Caco-2 (cell line): ENCODE data around the gene FOXD2. TPM values are rescaled to one million over a fixed set of nuclear protein-coding genes. Genes with fewer than 3 reads are reported as not detected.

Experiments used
- BruUV-seq: library from RNA; stranded (reverse); fragments of 400-500 nt; replicated peaks from 2 replicates; lab custom pipeline; 2021; lab: Mats Ljungman, UMichigan
- CTCF ChIA-PET: fragments of 300-600 bp; sonication (Branson Sonifier 250); formaldehyde crosslinking; loops from one replicate; lab custom pipeline; 2022; ENCODE audit warnings: antibody characterized with exemption; lab: Charles Lee
- POLR2A ChIA-PET: fragments of 300-600 bp; sonication (Branson Sonifier 250); formaldehyde crosslinking; loops from one replicate; lab custom pipeline; 2022; ENCODE audit warnings: antibody characterized with exemption; lab: Charles Lee
- DNase-seq, 2 experiments: peaks; one replicate each; pipeline versions ENCODE4 v3.0.0 to v3.0.0-alpha.2; 2020 to 2022
- H3K27me3 ChIP-seq: replicated peaks from 2 replicates; pipeline ENCODE4 v1.6.0; 2011; ENCODE audit warnings: low read length; ENCODE audit not compliant: control insufficient read depth, insufficient read depth
- H3K36me3 ChIP-seq: 2 replicates; pipeline ENCODE4 v1.5.1; 2011; ENCODE audit warnings: low read length; ENCODE audit not compliant: control insufficient read depth, insufficient read depth
- H3K4me1 ChIP-seq: fragments of 250-450 bp; sonication (Bioruptor Pico); 2 replicates; pipeline ENCODE4 v1.5.1; 2020; ENCODE audit warnings: mild to moderate bottlenecking
- H3K4me3 ChIP-seq: 2 replicates; pipeline ENCODE4 v1.5.1; 2011; ENCODE audit warnings: low read depth, mild to moderate bottlenecking, control low read depth, low read length
- H3K9me3 ChIP-seq: fragments of 250-450 bp; sonication (Bioruptor Pico); 2 replicates; pipeline ENCODE4 v1.5.1; 2020; ENCODE audit warnings: mild to moderate bottlenecking, moderate library complexity
- H3K27ac Mint-ChIP-seq: one replicate; pipeline ENCODE4 v1.8.0; 2022; ENCODE audit warnings: mixed read lengths; ENCODE audit not compliant: unreplicated experiment
- H3K27me3 Mint-ChIP-seq: one replicate; pipeline ENCODE4 v1.8.0; 2022; ENCODE audit warnings: mixed read lengths; ENCODE audit not compliant: insufficient read depth, unreplicated experiment
- H3K36me3 Mint-ChIP-seq: one replicate; pipeline ENCODE4 v1.8.0; 2022; ENCODE audit warnings: mild to moderate bottlenecking, mixed read lengths; ENCODE audit not compliant: insufficient read depth, unreplicated experiment
- H3K4me1 Mint-ChIP-seq: one replicate; pipeline ENCODE4 v1.8.0; 2022; ENCODE audit warnings: low read depth, mixed read lengths; ENCODE audit not compliant: unreplicated experiment
- H3K4me3 Mint-ChIP-seq: one replicate; pipeline ENCODE4 v1.8.0; 2022; ENCODE audit warnings: mild to moderate bottlenecking, moderate library complexity, mixed read lengths; ENCODE audit not compliant: unreplicated experiment
- H3K9me3 Mint-ChIP-seq: one replicate; pipeline ENCODE4 v1.8.0; 2022; ENCODE audit warnings: mixed read lengths; ENCODE audit not compliant: unreplicated experiment
- CTCF ChIP-seq, 2 experiments: fragments of 200-600 bp in 1 of 2; IDR thresholded peaks; 1 replicate in 1 of 2; 2 replicates in 1 of 2; pipeline versions ENCODE4 v1.5.1 to v1.8.0; 2011 to 2022; ENCODE audit warnings: antibody characterized with exemption in 1 of 2, control low read depth in 1 of 2, inconsistent platforms in 1 of 2, low read depth in 1 of 2, low read length in 1 of 2, mild to moderate bottlenecking in 1 of 2, moderate library complexity in 1 of 2; ENCODE audit not compliant: insufficient read depth in 1 of 2, severe bottlenecking in 1 of 2, unreplicated experiment in 1 of 2
- intact Hi-C: fragments of 100-400 bp; cut with micrococcal nuclease; formaldehyde crosslinking; loops from one replicate; pipeline ENCODE4 v1.10.0; 2022; ENCODE audit not compliant: unreplicated experiment
- total RNA-seq: library from RNA; stranded (reverse); gene quantifications from 2 replicates; pipeline ENCODE4 v1.2.3, GENCODE V29; 2022

Gene FOXD2
- total RNA-seq, 1 experiment from 2014 or later: 4.6 TPM

- no peaks in the 10 kb centered on the region for H3K9me3 ChIP-seq
Measured at GRCh38 chr1:47405697-47406096, 32.1 kb upstream of the FOXD2 start.

DNA sequence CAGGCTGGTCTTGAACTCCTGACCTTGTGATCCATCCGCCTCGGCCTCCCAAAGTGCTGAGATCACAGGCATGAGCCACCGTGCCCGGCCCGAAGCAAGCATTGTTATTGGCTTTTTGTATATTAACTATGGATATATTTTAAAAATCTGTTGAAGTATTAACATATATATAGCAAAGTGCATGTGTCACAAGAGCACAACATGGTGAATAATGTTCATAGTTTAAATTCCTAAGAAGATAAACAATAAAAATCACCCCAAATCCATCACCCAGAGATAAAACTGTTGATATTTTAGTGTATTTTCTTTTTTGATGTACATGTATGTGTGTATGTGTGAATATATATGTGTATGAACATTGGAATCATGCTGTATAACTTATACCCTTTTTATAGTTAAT lies 30.9 kb upstream of the FOXD2 start:
- POLR2A ChIA-PET: interaction anchor here (0.5 kb wide), 1 partner anchor 17 kb away, joined by 3 read pairs; no protein-coding TSS in a partner anchor
- no peak for DNase-seq
- CTCF ChIA-PET: no interaction called here
- Mint-ChIP-seq H3K4me1 (peaks cover 19% of the 10 kb centered on the region), H3K9me3 (no peaks in the 10 kb centered on the region), H3K4me3 (no peak overlapping the region), H3K36me3 (no peaks in the 10 kb centered on the region), H3K27ac (no peak overlapping the region), H3K27me3 (no peaks in the 10 kb centered on the region)
- Histone ChIP-seq H3K4me1 (peaks cover 22% of the 10 kb centered on the region), H3K27me3 (no peaks in the 10 kb centered on the region), H3K36me3 (no peaks in the 10 kb centered on the region), H3K4me3 (no peak overlapping the region), H3K9me3 (no peaks in the 10 kb centered on the region)
- intact Hi-C loops: no loop called here
- TF ChIP-seq CTCF (IDR thresholded peaks at IDR 0.05; ENCODE audit: insufficient read depth in 1 of 2, low read depth in 1 of 2, low read length in 1 of 2, severe bottlenecking in 1 of 2, unreplicated experiment in 1 of 2): no peak
- BruUV-seq: no TSS peak

More at GRCh38 chr1:47405697-47406096, 32.1 kb upstream of the FOXD2 start:
- H3K4me3 Mint-ChIP-seq: no peak overlapping the region
- H3K4me1 Mint-ChIP-seq: peaks cover 31% of the 10 kb centered on the region
- H3K9me3 Mint-ChIP-seq: no peaks in the 10 kb centered on the region
- no TSS peak for BruUV-seq
- H3K27ac Mint-ChIP-seq: no peak overlapping the region
- DNase-seq: no peak
- H3K27me3 Mint-ChIP-seq: no peaks in the 10 kb centered on the region
- Histone ChIP-seq H3K36me3 (no peaks in the 10 kb centered on the region), H3K4me1 (peaks cover 24% of the 10 kb centered on the region), H3K4me3 (no peak overlapping the region), H3K27me3 (no peaks in the 10 kb centered on the region)
- ChIA-PET CTCF (no interaction called here), POLR2A (no interaction called here)
- TF ChIP-seq CTCF (IDR thresholded peaks at IDR 0.05; ENCODE audit: insufficient read depth in 1 of 2, low read depth in 1 of 2, low read length in 1 of 2, severe bottlenecking in 1 of 2, unreplicated experiment in 1 of 2): peak in 1 of 2 experiments; percentile 0
- H3K36me3 Mint-ChIP-seq: no peaks in the 10 kb centered on the region
- intact Hi-C loops: no loop called here

DNA sequence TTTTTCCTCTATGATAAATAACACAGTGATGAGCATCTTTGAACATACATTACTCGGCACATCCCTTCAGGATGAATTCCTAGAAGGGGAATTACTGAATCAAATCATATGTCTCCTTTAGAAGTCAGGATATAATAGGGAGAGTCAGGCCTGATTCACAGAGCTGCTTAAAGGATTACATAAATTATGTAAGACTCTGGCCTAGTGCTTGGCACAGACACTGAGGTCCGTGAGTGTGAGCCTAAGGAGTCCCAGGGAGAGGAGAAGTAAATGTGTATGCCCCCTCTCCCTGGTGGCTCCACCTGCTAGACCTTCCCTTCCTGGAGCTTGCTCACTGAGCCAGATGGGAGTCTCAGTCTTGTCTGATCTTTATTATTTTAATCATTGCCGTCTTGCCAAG lies 30.4 kb upstream of the FOXD2 start:
- ChIA-PET POLR2A (no interaction called here), CTCF (no interaction called here)
- H3K27ac Mint-ChIP-seq: no peak overlapping the region
- intact Hi-C loops: no loop called here
- no peak overlapping the region for H3K4me3 Mint-ChIP-seq
- no peak for DNase-seq
- no peaks in the 10 kb centered on the region for H3K9me3 Mint-ChIP-seq
- Histone ChIP-seq H3K9me3 (no peaks in the 10 kb centered on the region), H3K4me3 (no peak overlapping the region), H3K36me3 (no peaks in the 10 kb centered on the region), H3K27me3 (no peaks in the 10 kb centered on the region), H3K4me1 (peaks cover 17% of the 10 kb centered on the region; the same call in 1 of the 2 replicates)
- TF ChIP-seq CTCF (IDR thresholded peaks at IDR 0.05; ENCODE audit: insufficient read depth in 1 of 2, low read depth in 1 of 2, low read length in 1 of 2, severe bottlenecking in 1 of 2, unreplicated experiment in 1 of 2): no peak
- BruUV-seq: no TSS peak
- H3K4me1 Mint-ChIP-seq: peaks cover 14% of the 10 kb centered on the region
- no peaks in the 10 kb centered on the region for H3K27me3 Mint-ChIP-seq
- H3K36me3 Mint-ChIP-seq: no peaks in the 10 kb centered on the region
